ENCODE data around the gene AEBP1. TPM values are rescaled to one million over a fixed set of nuclear protein-coding genes. Genes with fewer than 3 reads are reported as not detected.

Gene AEBP1
- total RNA-seq, 1 donor from 2014 or later = 64.1 TPM

DNA sequence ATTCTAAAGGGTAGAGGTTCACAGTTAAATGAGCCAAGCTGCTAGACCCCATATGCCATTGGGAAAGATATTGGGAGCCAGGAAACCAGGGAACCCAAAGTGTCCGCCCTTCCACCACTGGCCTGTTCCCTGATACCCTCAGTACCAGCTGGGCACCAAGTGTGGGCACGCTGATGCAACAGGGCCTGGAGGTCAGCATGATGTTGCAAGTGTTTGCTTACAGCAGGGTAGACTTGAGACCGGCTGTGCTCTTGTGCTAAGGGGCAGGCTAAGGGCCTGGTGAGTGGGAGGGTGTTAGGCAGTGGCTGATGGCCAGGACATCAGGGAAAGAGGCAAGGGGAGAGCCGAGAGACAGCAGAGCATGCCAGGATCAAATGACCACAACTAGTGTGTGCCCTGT, 58.0 kb downstream of the AEBP1 start:
- TF ChIP-seq CTCF (conservative IDR thresholded peaks at IDR 0.05) = no peak
- Mint-ChIP-seq H3K36me3 (no peaks in the 10 kb centered on the region), H3K9me3 (no peaks in the 10 kb centered on the region), H3K27ac (no peak overlapping the region), H3K27me3 (peaks cover 7% of the 10 kb centered on the region), H3K4me3 (no peak overlapping the region), H3K4me1 (ENCODE audit: unreplicated experiment) (no peaks in the 10 kb centered on the region)
- no peak for DNase-seq (ENCODE audit: extremely low spot score, unreplicated experiment)

GRCh38 chr7:44162785-44163395, 58.7 kb downstream of the AEBP1 start:
- Mint-ChIP-seq H3K36me3 (no peaks in the 10 kb centered on the region), H3K27me3 (peaks cover 9% of the 10 kb centered on the region), H3K4me1 (ENCODE audit: unreplicated experiment) (no peaks in the 10 kb centered on the region), H3K4me3 (no peak overlapping the region), H3K9me3 (no peaks in the 10 kb centered on the region), H3K27ac (no peak overlapping the region)
- TF ChIP-seq CTCF (conservative IDR thresholded peaks at IDR 0.05) = no peak
- no peak for DNase-seq (ENCODE audit: extremely low spot score, unreplicated experiment)

DNA sequence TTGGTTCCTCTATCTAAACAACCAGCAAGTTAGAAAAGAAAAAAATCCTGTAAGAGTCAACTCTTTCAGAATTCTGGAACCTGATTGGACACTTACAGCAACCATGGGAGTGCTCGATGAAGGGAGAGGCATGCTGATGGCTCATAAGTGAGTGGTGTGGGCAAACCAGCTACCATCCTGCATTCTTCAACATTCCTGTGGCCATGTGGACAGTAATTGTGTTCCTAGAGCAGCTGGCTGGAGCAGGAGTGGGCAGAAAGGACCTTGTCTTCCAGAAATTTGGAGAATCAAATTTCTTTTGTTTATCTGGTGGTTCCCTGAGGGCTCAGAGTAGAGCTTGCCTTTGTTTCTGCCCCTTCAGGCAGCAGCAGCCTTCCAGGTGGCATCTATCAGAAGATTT, 59.4 kb downstream of the AEBP1 start:
- Mint-ChIP-seq H3K4me1 (ENCODE audit: unreplicated experiment) (no peaks in the 10 kb centered on the region), H3K27ac (no peak overlapping the region), H3K36me3 (no peaks in the 10 kb centered on the region), H3K4me3 (no peak overlapping the region), H3K27me3 (peaks cover 9% of the 10 kb centered on the region), H3K9me3 (no peaks in the 10 kb centered on the region)
- DNase-seq (ENCODE audit: extremely low spot score, unreplicated experiment) = no peak
- no peak for TF ChIP-seq CTCF (conservative IDR thresholded peaks at IDR 0.05)

Small RNA genes within 50 kb of the gene (microRNA-seq; reads per million reads assigned to microRNA genes)
- gene MIR6838 = not detected

Other genes with a start within 250 kb of the AEBP1 start
- 96.6 and 101 TPM in 2 replicates for gene MRPS24, start 234.8 kb upstream of the AEBP1 start, total RNA-seq (ENCODE audit: low replicate concordance)
- gene URGCP, start 197.7 kb upstream of the AEBP1 start, total RNA-seq (ENCODE audit: low replicate concordance) = 28.2 and 35.0 TPM in 2 replicates
- 11.4 and 16.7 TPM in 2 replicates for gene UBE2D4, start 177.9 kb upstream of the AEBP1 start, total RNA-seq (ENCODE audit: low replicate concordance)
- gene SPDYE1, start 106.4 kb upstream of the AEBP1 start, total RNA-seq (ENCODE audit: low replicate concordance) = not detected in 2 replicates
- 62.8 and 71.7 TPM in 2 replicates for gene DBNL, start 59.6 kb upstream of the AEBP1 start, total RNA-seq (ENCODE audit: low replicate concordance)
- 0.57 and 0.72 TPM in 2 replicates for gene PGAM2, start 38.8 kb upstream of the AEBP1 start, total RNA-seq (ENCODE audit: low replicate concordance)
- 25.2 and 27.2 TPM in 2 replicates for gene POLM, start 21.8 kb upstream of the AEBP1 start, total RNA-seq (ENCODE audit: low replicate concordance)
- gene POLD2, start 19.2 kb downstream of the AEBP1 start, total RNA-seq (ENCODE audit: low replicate concordance) = 122 and 142 TPM in 2 replicates
- 1.6 and 2.5 TPM in 2 replicates for gene MYL7, start 37.0 kb downstream of the AEBP1 start, total RNA-seq (ENCODE audit: low replicate concordance)
- gene GCK, start 85.1 kb downstream of the AEBP1 start, total RNA-seq (ENCODE audit: low replicate concordance) = 5.6 and 6.7 TPM in 2 replicates
- 82.4 and 97.4 TPM in 2 replicates for gene YKT6, start 96.6 kb downstream of the AEBP1 start, total RNA-seq (ENCODE audit: low replicate concordance)
- 7.6 and 8.4 TPM in 2 replicates for gene CAMK2B, start 221.2 kb downstream of the AEBP1 start, total RNA-seq (ENCODE audit: low replicate concordance)

Measured in type B pancreatic cell (in vitro differentiated cells).